COLO668 (cell line): ENCODE results near the gene HBG2.
"Not testable (repeated sequence)": the region's sequence is repeated elsewhere in the genome, so short reads cannot be mapped to it uniquely, and the experiment has no call there.

Source experiments
- DNase-seq: peaks from one replicate; lab custom pipeline; 2025; ENCODE audit not compliant: unreplicated experiment; lab: John Stamatoyannopoulos, UW

The HBG2 gene

DNA sequence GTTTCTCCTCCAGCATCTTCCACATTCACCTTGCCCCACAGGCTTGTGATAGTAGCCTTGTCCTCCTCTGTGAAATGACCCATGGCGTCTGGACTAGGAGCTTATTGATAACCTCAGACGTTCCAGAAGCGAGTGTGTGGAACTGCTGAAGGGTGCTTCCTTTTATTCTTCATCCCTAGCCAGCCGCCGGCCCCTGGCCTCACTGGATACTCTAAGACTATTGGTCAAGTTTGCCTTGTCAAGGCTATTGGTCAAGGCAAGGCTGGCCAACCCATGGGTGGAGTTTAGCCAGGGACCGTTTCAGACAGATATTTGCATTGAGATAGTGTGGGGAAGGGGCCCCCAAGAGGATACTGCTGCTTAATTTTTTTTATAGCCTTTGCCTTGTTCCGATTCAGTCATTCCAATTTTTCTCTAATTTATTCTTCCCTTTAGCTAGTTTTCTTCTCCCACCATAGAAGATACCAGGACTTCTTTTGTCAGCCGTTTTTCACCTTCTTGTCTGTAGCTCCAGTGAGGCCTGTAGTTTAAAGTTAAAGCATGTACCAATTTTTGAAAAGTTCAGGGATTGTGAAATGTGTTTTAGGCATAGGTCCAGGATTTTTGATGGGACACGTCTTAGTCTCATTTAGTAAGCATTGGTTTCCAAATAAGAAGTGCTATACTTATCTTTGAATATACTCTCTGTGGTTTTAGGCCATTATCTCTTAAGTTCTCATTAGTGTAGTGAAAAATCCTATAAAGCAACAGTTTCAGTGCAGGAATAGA, at the start of gene HBG2:
Gene HBG2, minus strand, starts transcription at position 136 of the 768 bp plus-strand sequence. Its CDS starts 53 bp downstream, at position 83.
- not testable (repeated sequence) for DNase-seq

- DNase-seq = no peak
Measured at GRCh38 chr11:5304046-5304445, 49.5 kb upstream of the HBG2 start.

DNA sequence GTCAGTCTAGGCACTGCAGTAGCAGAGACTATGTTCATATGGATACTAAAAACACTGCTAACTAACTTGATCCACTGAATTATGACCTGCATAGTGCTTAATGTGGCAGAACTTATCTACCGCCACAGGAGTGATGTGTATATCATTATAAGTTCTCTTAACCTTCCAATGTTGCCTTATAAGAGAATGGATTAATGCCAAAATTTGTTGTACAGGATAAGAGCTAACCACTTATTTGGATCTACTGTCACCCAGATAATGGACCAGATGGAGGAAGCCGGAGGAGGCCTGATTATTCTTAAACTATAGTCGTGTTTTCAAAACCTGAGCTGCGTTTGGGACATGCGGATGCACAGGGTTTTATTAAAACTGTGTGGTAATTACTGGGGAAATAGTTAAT, 49.0 kb upstream of the HBG2 start:
- no peak for DNase-seq

- no peak for DNase-seq
Measured at GRCh38 chr11:5301846-5302245, 47.3 kb upstream of the HBG2 start, which contains the start of gene OR51B4. Gene OR51B4, minus strand, starts transcription at chr11:5301946. Its CDS starts 0 bp downstream, at chr11:5301946.

DNA sequence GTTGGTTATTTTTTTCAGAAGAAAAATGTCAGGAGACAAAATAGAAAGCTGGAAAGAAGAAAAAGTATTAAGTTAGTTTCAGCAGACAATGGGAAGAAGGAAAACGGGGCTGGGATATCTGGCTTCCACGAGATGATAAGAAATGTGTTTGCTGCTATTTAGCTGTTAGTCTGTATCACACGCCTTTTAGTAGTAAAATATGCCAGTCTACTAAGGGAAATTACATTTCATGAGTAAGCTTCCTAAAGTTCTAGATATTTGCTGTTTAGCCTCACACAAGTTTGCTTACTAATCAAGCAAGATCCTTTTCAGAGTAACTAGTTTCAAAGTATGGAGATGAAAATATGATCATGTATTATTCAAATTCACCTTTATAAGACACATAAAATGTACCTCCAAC, 45.7 kb upstream of the HBG2 start:
- no peak for DNase-seq

- DNase-seq = no peak
Measured at GRCh38 chr11:5298451-5298850, 43.9 kb upstream of the HBG2 start.

GRCh38 chr11:5297721-5298323, 43.2 kb upstream of the HBG2 start:
- no peak for DNase-seq

DNA sequence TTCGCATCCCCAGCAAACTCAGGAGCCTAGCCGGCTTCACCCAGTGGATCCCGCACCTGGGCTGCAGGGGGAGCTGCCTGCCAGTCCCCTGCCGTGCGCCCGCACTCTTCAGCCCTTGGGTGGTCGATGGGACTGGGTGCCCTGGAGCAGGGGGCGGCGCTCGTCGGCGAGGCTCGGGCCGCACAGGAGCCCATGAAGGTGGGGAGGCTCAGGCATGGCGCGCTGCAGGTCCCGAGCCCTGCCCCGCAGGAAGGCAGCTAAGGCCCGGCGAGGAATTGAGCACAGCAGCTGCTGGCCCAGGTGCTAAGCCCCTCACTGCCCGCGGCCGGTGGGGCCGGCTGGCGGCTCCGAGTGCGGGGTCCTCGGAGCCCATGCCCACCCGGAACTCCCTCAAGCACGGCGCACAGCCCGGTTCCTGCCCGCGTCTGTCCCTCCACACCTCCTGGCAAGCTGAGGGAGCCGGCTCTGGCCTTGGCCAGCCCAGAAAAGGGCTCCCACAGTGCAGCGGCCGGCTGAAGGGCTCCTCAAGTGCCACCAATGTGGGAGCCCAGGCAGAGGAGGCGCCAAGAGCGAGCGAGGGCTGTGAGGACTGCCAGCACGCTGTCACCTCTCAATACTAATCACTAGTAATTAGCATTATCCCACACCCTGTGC, 39.9 kb upstream of the HBG2 start:
- not testable (repeated sequence) for DNase-seq

DNA sequence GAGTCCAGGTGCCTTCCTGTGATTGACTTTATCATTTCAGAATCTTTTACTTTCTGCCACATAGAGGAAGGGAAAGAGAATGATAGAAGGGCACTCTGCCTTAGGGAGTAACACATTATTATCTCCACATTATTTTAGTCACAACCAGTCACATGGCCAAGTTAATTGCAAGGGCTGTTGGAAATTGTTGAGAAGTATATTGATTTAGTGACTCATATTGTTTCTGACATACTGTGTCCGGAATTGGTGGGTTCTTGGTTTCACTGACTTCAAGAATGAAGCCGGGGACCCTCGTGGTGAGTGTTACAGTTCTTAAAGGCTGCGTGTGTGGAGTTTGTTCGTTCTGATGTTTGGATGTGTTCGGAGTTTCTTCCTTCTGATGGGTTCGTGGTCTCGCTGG, 38.4 kb upstream of the HBG2 start:
- no peak for DNase-seq

DNA sequence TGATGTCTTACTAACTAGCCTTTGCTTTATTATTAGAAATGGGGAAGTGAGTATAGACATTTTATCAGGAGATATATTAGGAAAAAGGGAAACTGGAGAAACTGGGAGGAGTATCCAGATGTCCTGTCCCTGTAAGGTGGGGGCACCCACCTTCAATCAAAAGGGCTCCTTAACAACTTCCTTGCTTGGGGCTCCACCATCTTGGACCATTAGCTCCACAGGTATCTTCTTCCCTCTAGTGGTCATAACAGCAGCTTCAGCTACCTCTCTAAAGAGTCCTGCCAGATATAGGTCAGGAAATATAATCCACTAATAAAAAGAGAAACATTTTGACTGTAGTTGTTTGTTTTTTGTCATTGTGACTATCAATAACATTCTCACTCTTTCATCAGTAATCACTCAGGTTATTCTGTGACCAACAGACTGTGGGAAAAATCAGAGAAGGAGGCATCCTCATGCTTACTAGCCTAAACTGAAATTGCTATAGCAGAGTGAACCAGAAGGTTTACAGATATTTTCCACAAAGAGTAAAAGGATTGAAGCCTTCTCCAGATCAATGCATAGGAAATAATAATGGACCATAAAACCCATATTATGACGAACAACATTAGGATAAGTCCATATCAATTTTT, 36.7 kb upstream of the HBG2 start:
- DNase-seq = no peak

DNA sequence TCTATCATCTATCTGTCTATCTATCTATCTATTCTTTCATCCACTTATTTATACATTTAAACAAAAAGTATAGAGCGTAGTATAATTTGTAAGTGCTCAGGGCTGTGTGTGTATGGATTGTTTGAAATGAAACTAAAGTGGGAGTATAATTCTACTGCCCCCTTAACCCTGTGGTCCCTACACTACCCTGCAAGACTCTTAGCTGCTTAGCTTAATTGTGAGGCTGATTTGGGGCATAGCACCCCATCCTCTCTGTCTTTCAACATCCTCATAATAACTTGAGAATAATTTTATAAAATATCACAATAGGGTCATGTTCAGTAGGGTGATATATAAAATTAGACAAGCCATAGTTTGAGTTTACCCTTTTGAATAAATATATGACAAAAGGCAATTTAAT, 35.5 kb upstream of the HBG2 start:
- no peak for DNase-seq

DNA sequence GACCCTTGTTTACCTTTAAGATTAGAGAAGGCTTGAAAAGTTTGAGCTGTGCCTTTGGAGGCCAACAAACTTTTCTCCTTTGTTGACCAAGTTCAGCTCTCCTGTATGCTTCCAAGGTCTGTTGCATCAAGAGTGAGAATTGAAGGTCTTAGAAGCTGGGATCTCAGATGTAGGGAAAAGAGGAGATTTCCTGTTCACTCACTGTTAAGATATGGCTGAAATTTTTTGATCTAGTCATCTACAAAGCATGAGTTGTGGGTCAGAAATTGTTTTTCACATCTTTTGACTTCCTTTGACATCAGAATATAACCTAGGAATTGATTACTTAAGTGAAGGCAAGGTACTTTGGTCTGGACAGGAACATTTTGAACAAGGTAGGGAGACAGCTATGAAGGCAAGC, 35.1 kb upstream of the HBG2 start:
- DNase-seq = no peak

- DNase-seq = no peak
Measured at GRCh38 chr11:5288906-5289550, 34.4 kb upstream of the HBG2 start.

DNA sequence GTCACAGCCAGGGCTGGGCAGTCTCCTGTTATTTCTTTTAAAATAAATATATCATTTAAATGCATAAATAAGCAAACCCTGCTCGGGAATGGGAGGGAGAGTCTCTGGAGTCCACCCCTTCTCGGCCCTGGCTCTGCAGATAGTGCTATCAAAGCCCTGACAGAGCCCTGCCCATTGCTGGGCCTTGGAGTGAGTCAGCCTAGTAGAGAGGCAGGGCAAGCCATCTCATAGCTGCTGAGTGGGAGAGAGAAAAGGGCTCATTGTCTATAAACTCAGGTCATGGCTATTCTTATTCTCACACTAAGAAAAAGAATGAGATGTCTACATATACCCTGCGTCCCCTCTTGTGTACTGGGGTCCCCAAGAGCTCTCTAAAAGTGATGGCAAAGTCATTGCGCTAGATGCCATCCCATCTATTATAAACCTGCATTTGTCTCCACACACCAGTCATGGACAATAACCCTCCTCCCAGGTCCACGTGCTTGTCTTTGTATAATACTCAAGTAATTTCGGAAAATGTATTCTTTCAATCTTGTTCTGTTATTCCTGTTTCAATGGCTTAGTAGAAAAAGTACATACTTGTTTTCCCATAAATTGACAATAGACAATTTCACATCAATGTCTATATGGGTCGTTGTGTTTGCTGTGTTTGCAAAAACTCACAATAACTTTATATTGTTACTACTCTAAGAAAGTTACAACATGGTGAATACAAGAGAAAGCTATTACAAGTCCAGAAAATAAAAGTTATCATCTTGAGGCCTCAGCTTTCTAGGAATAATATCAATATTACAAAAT, 33.7 kb upstream of the HBG2 start:
- DNase-seq = no peak

GRCh38 chr11:5286901-5287300, 32.3 kb upstream of the HBG2 start:
- no peak for DNase-seq

DNA sequence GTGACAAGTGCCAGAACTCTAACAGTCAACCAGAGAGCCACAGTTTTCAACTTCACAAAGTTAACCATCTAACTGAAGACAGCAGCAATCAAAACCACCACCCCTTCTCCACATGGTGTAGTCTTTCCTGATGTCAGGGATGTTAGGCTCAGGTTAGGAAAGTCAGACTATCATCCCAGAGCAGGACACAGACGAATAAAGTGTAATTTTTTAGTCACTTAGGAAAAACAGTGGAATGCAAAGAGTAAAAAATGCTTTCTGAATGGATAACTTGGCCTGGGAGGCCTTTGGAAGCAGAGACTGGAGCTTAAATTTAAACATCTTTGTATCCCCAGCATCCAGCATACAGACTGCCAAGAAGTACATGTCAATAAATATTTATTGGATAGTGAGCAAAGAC, 31.8 kb upstream of the HBG2 start:
- DNase-seq = no peak

DNA sequence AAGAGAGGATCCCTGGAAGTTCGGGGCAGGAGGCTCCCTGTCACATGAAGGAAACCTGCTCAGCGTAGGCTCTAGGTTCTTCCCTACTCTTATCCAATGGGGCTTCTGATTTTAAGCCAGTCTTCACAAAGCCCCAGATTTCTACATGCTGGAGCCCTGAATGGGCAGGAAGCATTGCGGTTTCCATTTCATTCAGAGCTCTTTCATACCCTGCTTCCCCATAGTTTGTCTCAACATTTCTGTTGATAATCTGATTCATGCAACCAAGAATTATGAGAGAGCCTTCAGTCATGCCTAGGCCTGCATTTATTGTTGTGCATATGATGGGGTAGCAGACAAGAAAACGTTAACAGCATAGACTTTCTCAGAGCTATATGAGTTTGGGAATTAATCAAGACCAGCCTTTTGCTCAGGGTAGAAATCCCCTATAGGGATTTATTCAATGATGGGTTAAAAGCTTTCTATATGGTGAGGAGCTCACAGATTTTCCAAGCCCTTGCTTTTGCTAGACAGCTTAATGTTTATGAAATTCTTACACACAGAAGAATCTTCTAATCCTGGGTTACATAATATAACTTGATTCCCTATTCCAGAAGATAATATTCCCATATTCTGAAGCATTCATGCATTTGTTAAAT, 31.2 kb upstream of the HBG2 start:
- DNase-seq = no peak

GRCh38 chr11:5284637-5285036, 30.1 kb upstream of the HBG2 start:
- DNase-seq = no peak

DNA sequence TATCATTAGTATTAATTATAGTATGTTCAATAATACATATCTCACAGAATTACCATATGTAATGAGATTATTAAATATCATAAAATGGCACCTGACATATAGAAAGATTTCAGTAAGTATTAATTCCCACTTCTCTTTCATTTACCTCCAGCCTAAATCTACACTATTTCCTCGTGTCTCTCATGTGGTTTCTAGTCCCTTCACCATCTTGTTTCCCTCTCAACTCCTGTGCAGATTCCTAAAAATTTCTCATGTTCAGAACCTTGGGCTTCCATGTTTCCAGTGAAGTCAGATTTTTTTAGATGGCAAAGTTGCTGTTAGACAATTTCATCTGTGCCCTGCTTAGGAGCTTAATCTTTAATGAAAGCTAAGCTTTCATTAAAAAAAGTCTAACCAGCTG, 29.3 kb upstream of the HBG2 start:
- DNase-seq = no peak

- no peak for DNase-seq
Measured at GRCh38 chr11:5283086-5283485, 28.5 kb upstream of the HBG2 start.
